IPS-18a (cell line): ENCODE results near the gene TPT1.
"Not testable (repeated sequence)": the region's sequence is repeated elsewhere in the genome, so short reads cannot be mapped to it uniquely, and the experiment has no call there.

Source experiments
- H3K27ac ChIP-seq: one replicate; pipeline ENCODE4 v1.5.1; 2013; ENCODE audit warnings: low read length
- H3K27me3 ChIP-seq: one replicate; pipeline ENCODE4 v1.6.1; 2013; ENCODE audit warnings: mild to moderate bottlenecking, low read length; ENCODE audit not compliant: control insufficient read depth, insufficient read depth
- H3K36me3 ChIP-seq: one replicate; pipeline ENCODE4 v1.6.1; 2013; ENCODE audit warnings: low read depth, low read length; ENCODE audit not compliant: control insufficient read depth
- H3K4me1 ChIP-seq: one replicate; pipeline ENCODE4 v1.6.1; 2013; ENCODE audit warnings: low read depth, low read length; ENCODE audit not compliant: control insufficient read depth
- H3K4me3 ChIP-seq: one replicate; pipeline ENCODE4 v1.5.1; 2013; ENCODE audit warnings: low read length
- H3K9ac ChIP-seq: one replicate; pipeline ENCODE4 v1.6.1; 2013; ENCODE audit warnings: mild to moderate bottlenecking, low read length, moderate library complexity
- H3K9me3 ChIP-seq: one replicate; pipeline ENCODE4 v1.6.1; 2013; ENCODE audit warnings: low read depth, low read length; ENCODE audit not compliant: control insufficient read depth

The TPT1 gene

GRCh38 chr13:45378786-45379185, 37.8 kb upstream of the TPT1 start:
- H3K9ac ChIP-seq: not testable (repeated sequence)

DNA sequence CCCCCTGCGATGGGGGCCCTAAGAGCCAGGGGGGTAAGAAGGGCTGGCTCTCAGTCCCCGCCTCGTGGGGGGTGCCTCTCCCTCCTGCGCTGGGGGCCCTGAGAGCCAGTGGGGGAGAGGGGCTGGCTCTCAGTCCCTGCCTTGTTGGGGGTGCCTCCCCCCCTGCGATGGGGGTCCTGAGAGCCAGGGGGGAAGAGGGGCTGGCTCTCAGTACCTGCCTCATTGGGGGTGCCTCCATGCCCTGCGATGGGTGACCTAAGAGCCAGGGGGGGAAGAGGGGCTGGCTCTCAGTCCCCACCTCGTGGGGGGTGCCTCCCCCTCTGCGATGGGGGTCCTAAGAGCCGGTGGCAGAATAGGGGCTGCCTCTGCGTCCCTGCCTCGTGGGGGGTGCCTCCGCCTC, 36.3 kb upstream of the TPT1 start:
- H3K27me3 ChIP-seq, H3K36me3 ChIP-seq, H3K4me1 ChIP-seq: not testable (repeated sequence)

More at GRCh38 chr13:45378786-45379185, 37.8 kb upstream of the TPT1 start:
- H3K9me3 ChIP-seq, H3K36me3 ChIP-seq, H3K27ac ChIP-seq, H3K27me3 ChIP-seq, H3K4me1 ChIP-seq, H3K4me3 ChIP-seq: not testable (repeated sequence)

DNA sequence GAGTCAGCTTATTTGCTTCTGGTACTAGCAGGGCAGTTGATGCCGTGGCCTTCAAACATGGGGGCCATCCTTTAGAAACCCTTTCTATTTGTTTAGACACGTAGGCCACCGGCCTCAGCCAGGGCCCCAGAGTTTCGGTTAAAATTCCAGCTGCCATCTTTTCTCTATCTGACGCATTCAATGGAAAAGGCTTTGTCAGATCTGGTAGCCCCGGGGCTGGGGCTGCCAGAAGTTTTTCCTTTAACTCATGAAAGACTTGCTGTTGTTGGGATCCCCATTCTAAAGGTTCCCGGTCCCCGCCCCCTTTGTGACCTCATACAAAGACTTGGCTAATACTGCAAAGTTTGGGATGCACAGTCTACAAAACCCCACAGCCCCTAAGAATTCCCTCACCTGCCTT, 35.7 kb upstream of the TPT1 start:
- not testable (repeated sequence) for H3K9ac ChIP-seq, H3K4me1 ChIP-seq, H3K4me3 ChIP-seq, H3K27me3 ChIP-seq, H3K36me3 ChIP-seq, H3K9me3 ChIP-seq, H3K27ac ChIP-seq

More for the DNA sequence above, 36.3 kb upstream of the TPT1 start:
- not testable (repeated sequence) for H3K4me3 ChIP-seq, H3K9me3 ChIP-seq, H3K27ac ChIP-seq, H3K9ac ChIP-seq

DNA sequence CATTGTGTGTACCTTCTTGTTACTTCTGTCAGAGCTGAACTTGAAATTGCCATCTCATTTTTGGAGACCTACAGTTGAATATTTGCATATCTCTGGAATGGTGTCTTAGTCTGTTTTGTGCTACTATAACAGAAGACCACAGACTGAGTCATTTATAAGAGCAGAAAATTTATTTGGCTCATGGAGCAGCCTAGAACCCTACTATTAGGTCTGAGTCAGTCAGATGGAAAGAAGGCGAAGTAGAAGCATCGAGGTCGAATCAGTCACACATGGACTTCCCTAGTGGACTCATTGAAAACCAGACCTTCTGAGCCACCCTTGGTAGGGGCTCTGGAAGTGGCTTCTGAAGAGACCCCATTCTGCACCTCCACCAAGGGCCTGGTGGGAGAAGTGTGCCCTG, 33.9 kb upstream of the TPT1 start:
- Histone ChIP-seq H3K9me3 (no peaks in the 10 kb centered on the region), H3K27ac (no peak overlapping the region), H3K4me1 (no peaks in the 10 kb centered on the region), H3K27me3 (no peaks in the 10 kb centered on the region), H3K9ac (no peak overlapping the region), H3K36me3 (no peaks in the 10 kb centered on the region), H3K4me3 (no peak overlapping the region)

GRCh38 chr13:45373162-45373547, 32.2 kb upstream of the TPT1 start:
- Histone ChIP-seq H3K4me1 (no peaks in the 10 kb centered on the region), H3K27ac (no peak overlapping the region), H3K9me3 (no peaks in the 10 kb centered on the region), H3K36me3 (no peaks in the 10 kb centered on the region), H3K4me3 (no peak overlapping the region), H3K9ac (no peak overlapping the region), H3K27me3 (no peaks in the 10 kb centered on the region)

- Histone ChIP-seq H3K4me1 (no peaks in the 10 kb centered on the region), H3K9ac (no peak overlapping the region)
These were observed 31.5 kb upstream of the TPT1 start for GRCh38 chr13:45372189-45373161.

DNA sequence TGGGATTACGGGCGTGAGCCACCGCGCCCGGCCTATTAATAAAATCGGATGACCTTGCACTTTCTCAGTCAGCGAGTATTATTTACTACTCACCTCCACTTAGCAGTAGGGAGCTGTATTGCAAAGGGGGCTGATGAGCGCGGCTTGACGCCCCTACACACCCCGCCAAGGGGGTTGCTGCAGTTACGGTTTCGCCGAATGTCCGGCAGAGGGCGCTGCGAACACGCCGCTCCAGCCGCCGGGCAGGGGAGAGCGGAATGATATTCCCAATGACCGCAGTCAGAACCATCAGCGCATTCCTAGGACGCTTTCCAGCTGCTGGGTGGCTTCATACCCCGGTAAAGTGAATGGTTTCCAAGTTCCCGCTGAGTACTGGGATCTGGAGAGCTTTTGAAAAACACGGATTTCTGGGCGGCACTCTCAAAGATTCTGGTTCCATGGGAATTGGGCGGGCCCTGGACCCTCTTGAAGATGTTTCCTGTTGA, 30.0 kb upstream of the TPT1 start:
- no peak overlapping the region for H3K9ac ChIP-seq
- H3K27me3 ChIP-seq: no peaks in the 10 kb centered on the region
- no peaks in the 10 kb centered on the region for H3K9me3 ChIP-seq
- no peak overlapping the region for H3K27ac ChIP-seq
- no peak overlapping the region for H3K4me3 ChIP-seq
- H3K36me3 ChIP-seq: no peaks in the 10 kb centered on the region
- no peaks in the 10 kb centered on the region for H3K4me1 ChIP-seq

More at GRCh38 chr13:45372189-45373161, 31.5 kb upstream of the TPT1 start:
- Histone ChIP-seq H3K27me3 (no peaks in the 10 kb centered on the region), H3K27ac (no peak overlapping the region), H3K4me3 (no peak overlapping the region), H3K9me3 (no peaks in the 10 kb centered on the region), H3K36me3 (no peaks in the 10 kb centered on the region)

- H3K27me3 ChIP-seq: no peaks in the 10 kb centered on the region
- H3K4me1 ChIP-seq: no peaks in the 10 kb centered on the region
- no peak overlapping the region for H3K4me3 ChIP-seq
- no peak overlapping the region for H3K9ac ChIP-seq
- no peaks in the 10 kb centered on the region for H3K9me3 ChIP-seq
- H3K36me3 ChIP-seq: no peaks in the 10 kb centered on the region
- no peak overlapping the region for H3K27ac ChIP-seq
These were observed 28.1 kb upstream of the TPT1 start for GRCh38 chr13:45369116-45369515.

DNA sequence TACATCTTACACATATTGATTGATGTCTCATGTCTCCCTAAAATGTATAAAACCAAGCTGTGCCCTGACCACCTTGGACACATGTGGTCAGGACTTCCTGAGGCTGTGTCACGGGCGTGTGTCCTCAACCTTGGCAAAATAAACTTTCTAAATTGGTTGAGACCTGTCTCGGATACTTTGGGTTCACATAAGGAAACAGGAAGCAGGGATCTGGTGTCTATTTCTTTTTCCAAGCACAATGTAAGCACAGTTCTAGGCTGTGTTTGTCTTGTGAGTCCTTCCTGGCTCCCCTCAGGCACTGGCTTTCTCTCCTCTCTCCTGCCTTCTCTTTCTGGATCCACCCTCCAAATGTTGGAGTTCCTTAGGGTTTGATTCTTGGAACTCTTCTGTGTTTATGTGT, 27.6 kb upstream of the TPT1 start:
- Histone ChIP-seq H3K27me3 (no peaks in the 10 kb centered on the region), H3K4me3 (no peak overlapping the region), H3K9ac (no peak overlapping the region), H3K27ac (no peak overlapping the region), H3K4me1 (no peaks in the 10 kb centered on the region), H3K36me3 (no peaks in the 10 kb centered on the region), H3K9me3 (no peaks in the 10 kb centered on the region)

- Histone ChIP-seq H3K27ac (no peak overlapping the region), H3K36me3 (no peaks in the 10 kb centered on the region), H3K4me3 (no peak overlapping the region), H3K4me1 (no peaks in the 10 kb centered on the region), H3K27me3 (no peaks in the 10 kb centered on the region), H3K9me3 (no peaks in the 10 kb centered on the region), H3K9ac (no peak overlapping the region)
These were observed 27.0 kb upstream of the TPT1 start for GRCh38 chr13:45368005-45368404.

- Histone ChIP-seq H3K36me3 (no peaks in the 10 kb centered on the region), H3K9me3 (no peaks in the 10 kb centered on the region), H3K4me3 (no peak overlapping the region), H3K27me3 (no peaks in the 10 kb centered on the region), H3K27ac (no peak overlapping the region), H3K4me1 (no peaks in the 10 kb centered on the region), H3K9ac (no peak overlapping the region)
These were observed 26.4 kb upstream of the TPT1 start for GRCh38 chr13:45367358-45367757.

GRCh38 chr13:45365558-45365885, 24.5 kb upstream of the TPT1 start:
- Histone ChIP-seq H3K9ac (no peak overlapping the region), H3K27ac (no peak overlapping the region), H3K9me3 (no peaks in the 10 kb centered on the region)

More at GRCh38 chr13:45365558-45365885, 24.5 kb upstream of the TPT1 start:
- H3K36me3 ChIP-seq: no peaks in the 10 kb centered on the region
- H3K4me3 ChIP-seq: no peak overlapping the region
- H3K27me3 ChIP-seq: no peaks in the 10 kb centered on the region
- H3K4me1 ChIP-seq: no peaks in the 10 kb centered on the region
